GM21528 (cell line): ENCODE measurements around the gene GRK1.
"Not testable (repeated sequence)": the region's sequence is repeated elsewhere in the genome, so short reads cannot be mapped to it uniquely, and the experiment has no call there.

Source experiments
- ATAC-seq: cut with Tn5 transposase; IDR thresholded peaks from one replicate; pipeline ENCODE4 v1.9.1; 2021; ENCODE audit warnings: mild to moderate bottlenecking, moderate library complexity; ENCODE audit not compliant: unreplicated experiment, low FRiP score

The GRK1 gene

GRCh38 chr13:113666951-113667701 lies at the start of gene GRK1:
GRK1 (plus strand) TSS chr13:113667219; CDS start chr13:113667387, 168 bp downstream.
- ATAC-seq: no peak

GRCh38 chr13:113617961-113618360 lies 49.1 kb upstream of the GRK1 start:
- ATAC-seq: no peak

- ATAC-seq: no peak
Measured at GRCh38 chr13:113618455-113618854, 48.6 kb upstream of the GRK1 start.

GRCh38 chr13:113620036-113620796 lies 46.8 kb upstream of the GRK1 start:
- no peak for ATAC-seq

GRCh38 chr13:113621046-113621445 lies 46.0 kb upstream of the GRK1 start:
- ATAC-seq: no peak

- not testable (repeated sequence) for ATAC-seq
Measured at GRCh38 chr13:113621498-113621897, 45.5 kb upstream of the GRK1 start.

- ATAC-seq: not testable (repeated sequence)
Measured at GRCh38 chr13:113621986-113622550, 45.0 kb upstream of the GRK1 start.

GRCh38 chr13:113622791-113623490 lies 44.1 kb upstream of the GRK1 start:
- ATAC-seq: no peak

- no peak for ATAC-seq
Measured at GRCh38 chr13:113623491-113624234, 43.4 kb upstream of the GRK1 start.

GRCh38 chr13:113624235-113624587 lies 42.8 kb upstream of the GRK1 start:
- no peak for ATAC-seq

- ATAC-seq: not testable (repeated sequence)
Measured at GRCh38 chr13:113624640-113625304, 42.2 kb upstream of the GRK1 start.

- no peak for ATAC-seq
Measured at GRCh38 chr13:113625965-113626721, 40.9 kb upstream of the GRK1 start.

- ATAC-seq: no peak
Measured at GRCh38 chr13:113627136-113627535, 39.9 kb upstream of the GRK1 start.

- ATAC-seq: no peak
Measured at GRCh38 chr13:113628291-113629270, 38.4 kb upstream of the GRK1 start.

GRCh38 chr13:113629866-113630265 lies 37.2 kb upstream of the GRK1 start:
- no peak for ATAC-seq

- no peak for ATAC-seq
Measured at GRCh38 chr13:113630296-113630695, 36.7 kb upstream of the GRK1 start.

- no peak for ATAC-seq
Measured at GRCh38 chr13:113630804-113631203, 36.2 kb upstream of the GRK1 start.
